Parathyroid adenoma (tissue), 2 donors: ENCODE results near the gene ZNF148.

ENCODE experiments used
- H2AFZ ChIP-seq: fragments of 300-600 bp; sonication (generic); one replicate; pipeline ENCODE4 v1.7.0; 2017; ENCODE audit warnings: antibody characterized with exemption, mild to moderate bottlenecking
- H3K27ac ChIP-seq: fragments of 300-600 bp; sonication (generic); one replicate; pipeline ENCODE4 v1.7.0; 2017
- H3K27me3 ChIP-seq: fragments of 300-600 bp; sonication (generic); one replicate; pipeline ENCODE4 v1.7.0; 2017; ENCODE audit warnings: low read length; ENCODE audit not compliant: control insufficient read depth, insufficient read depth
- H3K36me3 ChIP-seq: fragments of 300-600 bp; sonication (generic); one replicate; pipeline ENCODE4 v1.7.0; 2017; ENCODE audit warnings: low read length; ENCODE audit not compliant: control insufficient read depth, insufficient read depth
- H3K4me1 ChIP-seq: fragments of 300-600 bp; sonication (generic); one replicate; pipeline ENCODE4 v1.7.0; 2017; ENCODE audit warnings: control low read depth
- H3K4me2 ChIP-seq: fragments of 300-600 bp; sonication (generic); one replicate; pipeline ENCODE4 v1.7.0; 2017; ENCODE audit warnings: low read length
- H3K4me3 ChIP-seq: fragments of 300-600 bp; sonication (generic); one replicate; pipeline ENCODE4 v1.7.0; 2017; ENCODE audit warnings: low read depth, low read length
- H3K79me2 ChIP-seq: fragments of 300-600 bp; sonication (generic); one replicate; pipeline ENCODE4 v1.7.0; 2017; ENCODE audit warnings: control low read depth
- H3K9ac ChIP-seq: fragments of 300-600 bp; sonication (generic); one replicate; pipeline ENCODE4 v1.7.0; 2017; ENCODE audit warnings: mild to moderate bottlenecking
- H3K9me3 ChIP-seq: fragments of 300-600 bp; sonication (generic); one replicate; pipeline ENCODE4 v1.7.0; 2017; ENCODE audit warnings: low read length; ENCODE audit not compliant: control insufficient read depth
- TF ChIP-seq, protein P1 (sequence below): fragments of 300-600 bp; sonication (generic); IDR thresholded peaks from one replicate; pipeline ENCODE4 v1.7.0; 2017; ENCODE audit warnings: antibody characterized with exemption, mild to moderate bottlenecking
- donor health status: primary hyperparathyroidism.

ZNF148 gene

DNA sequence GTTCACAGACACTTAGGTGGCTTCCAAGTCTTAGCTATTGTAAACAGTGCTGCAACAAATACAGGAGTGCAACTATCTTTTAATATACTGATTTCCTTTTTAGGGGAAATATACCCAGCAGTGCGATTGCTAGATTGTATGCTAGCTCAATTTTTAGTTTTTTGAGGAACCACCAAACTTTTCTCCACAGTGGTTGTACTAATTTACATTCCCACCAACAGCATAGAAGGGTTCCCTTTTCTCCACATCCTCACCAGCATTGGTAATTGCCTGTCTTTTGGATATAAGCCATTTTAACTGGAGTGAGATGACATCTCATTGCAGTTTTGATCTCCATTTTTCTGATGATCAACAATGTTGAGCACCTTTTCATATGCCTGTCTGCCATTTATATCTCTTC is 58.9 kb downstream of the ZNF148 start:
- no peak overlapping the region for H3K27ac ChIP-seq
- H3K27me3 ChIP-seq, result no peaks in the 10 kb centered on the region
- no peaks in the 10 kb centered on the region for H3K4me1 ChIP-seq
- H3K79me2 ChIP-seq, result peaks cover 13% of the 10 kb centered on the region
- no peak overlapping the region for H3K4me2 ChIP-seq
- H2AFZ ChIP-seq, result no peak overlapping the region
- H3K4me3 ChIP-seq, result no peak overlapping the region
- no peaks in the 10 kb centered on the region for H3K36me3 ChIP-seq
- no peaks in the 10 kb centered on the region for H3K9me3 ChIP-seq
- TF ChIP-seq, protein P1, sequence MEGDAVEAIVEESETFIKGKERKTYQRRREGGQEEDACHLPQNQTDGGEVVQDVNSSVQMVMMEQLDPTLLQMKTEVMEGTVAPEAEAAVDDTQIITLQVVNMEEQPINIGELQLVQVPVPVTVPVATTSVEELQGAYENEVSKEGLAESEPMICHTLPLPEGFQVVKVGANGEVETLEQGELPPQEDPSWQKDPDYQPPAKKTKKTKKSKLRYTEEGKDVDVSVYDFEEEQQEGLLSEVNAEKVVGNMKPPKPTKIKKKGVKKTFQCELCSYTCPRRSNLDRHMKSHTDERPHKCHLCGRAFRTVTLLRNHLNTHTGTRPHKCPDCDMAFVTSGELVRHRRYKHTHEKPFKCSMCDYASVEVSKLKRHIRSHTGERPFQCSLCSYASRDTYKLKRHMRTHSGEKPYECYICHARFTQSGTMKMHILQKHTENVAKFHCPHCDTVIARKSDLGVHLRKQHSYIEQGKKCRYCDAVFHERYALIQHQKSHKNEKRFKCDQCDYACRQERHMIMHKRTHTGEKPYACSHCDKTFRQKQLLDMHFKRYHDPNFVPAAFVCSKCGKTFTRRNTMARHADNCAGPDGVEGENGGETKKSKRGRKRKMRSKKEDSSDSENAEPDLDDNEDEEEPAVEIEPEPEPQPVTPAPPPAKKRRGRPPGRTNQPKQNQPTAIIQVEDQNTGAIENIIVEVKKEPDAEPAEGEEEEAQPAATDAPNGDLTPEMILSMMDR, result no peak
- no peak overlapping the region for H3K9ac ChIP-seq

DNA sequence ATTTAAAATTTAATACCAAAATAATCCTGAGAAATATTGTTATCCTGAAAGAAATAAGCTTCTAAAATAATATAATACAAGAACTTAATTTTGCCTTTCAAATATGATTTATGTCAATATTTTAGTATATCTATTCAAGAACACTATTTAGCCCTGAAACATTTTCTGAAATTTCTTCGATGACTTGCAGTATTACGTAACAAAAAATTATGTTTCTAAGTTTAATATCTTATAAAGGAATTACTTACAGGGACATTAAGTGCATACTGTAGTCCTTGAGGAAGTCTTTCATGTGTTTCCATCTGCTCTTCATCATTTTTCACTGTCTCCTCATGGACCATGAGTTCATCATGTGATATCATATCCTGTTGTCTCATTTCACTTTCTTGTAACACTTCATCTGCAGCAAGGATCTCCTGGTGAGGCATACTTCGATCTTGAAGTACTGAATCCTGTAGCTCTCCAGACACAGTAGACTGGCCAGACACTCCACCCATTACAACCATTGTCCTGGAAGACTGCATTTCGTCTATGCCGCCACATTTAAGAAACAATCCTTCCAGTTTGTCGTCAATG is 62.0 kb downstream of the ZNF148 start:
- no peak overlapping the region for H2AFZ ChIP-seq
- no peaks in the 10 kb centered on the region for H3K4me1 ChIP-seq
- TF ChIP-seq, protein P1, result no peak

DNA sequence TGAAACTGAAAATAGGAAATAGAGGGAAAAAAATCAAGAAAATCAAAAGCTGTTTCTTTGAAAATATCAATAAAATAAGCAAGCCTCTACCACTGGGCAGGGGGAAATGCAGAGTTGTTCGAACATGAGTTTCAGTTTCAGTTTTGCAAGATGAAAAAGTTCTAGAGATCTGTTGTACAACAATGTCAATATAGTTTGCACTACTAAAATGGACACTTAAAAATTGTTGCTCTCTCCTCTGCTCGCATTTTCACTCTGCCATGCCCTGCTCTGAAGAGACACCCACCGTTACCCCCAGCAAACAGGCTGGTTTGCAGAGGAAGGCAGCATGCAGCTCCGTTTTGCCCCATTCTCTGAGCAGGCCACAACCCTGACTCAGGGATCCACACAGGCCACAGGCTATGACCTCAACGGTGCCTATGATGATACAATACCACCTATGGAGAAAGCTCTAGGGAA is 64.5 kb downstream of the ZNF148 start:
- H3K4me1 ChIP-seq, result no peaks in the 10 kb centered on the region
- no peaks in the 10 kb centered on the region for H3K36me3 ChIP-seq
- H3K4me3 ChIP-seq, result no peak overlapping the region
- TF ChIP-seq, protein P1, result no peak
- no peaks in the 10 kb centered on the region for H3K9me3 ChIP-seq
- H3K27me3 ChIP-seq, result no peaks in the 10 kb centered on the region
- no peak overlapping the region for H3K4me2 ChIP-seq
- H3K9ac ChIP-seq, result no peak overlapping the region
- H3K27ac ChIP-seq, result no peak overlapping the region
- peaks cover 25% of the 10 kb centered on the region for H3K79me2 ChIP-seq
- no peak overlapping the region for H2AFZ ChIP-seq

More for the DNA sequence above, 62.0 kb downstream of the ZNF148 start:
- no peak overlapping the region for H3K27ac ChIP-seq
- no peaks in the 10 kb centered on the region for H3K36me3 ChIP-seq
- peaks cover 16% of the 10 kb centered on the region for H3K79me2 ChIP-seq
- no peaks in the 10 kb centered on the region for H3K27me3 ChIP-seq
- no peak overlapping the region for H3K9ac ChIP-seq
- no peaks in the 10 kb centered on the region for H3K9me3 ChIP-seq
- no peak overlapping the region for H3K4me3 ChIP-seq
- no peak overlapping the region for H3K4me2 ChIP-seq

DNA sequence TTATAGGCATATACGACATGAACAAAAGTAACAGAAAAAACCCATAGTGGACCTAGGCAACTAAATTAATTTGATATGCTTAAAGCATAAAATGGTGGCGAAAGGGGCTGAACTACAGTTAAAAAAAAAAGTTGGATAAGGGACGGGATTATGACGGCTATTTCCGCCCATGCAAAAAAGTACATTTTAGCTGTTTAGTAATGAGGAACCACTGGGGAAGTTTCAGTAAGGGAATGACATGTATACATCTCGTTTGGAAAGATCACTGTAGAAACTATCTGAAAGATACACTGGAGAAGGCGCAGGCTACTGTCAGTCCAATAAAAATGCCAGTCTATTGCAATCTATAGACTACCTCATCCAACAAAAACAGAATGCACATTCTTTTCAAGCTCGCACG is 65.6 kb downstream of the ZNF148 start:
- TF ChIP-seq, protein P1, result no peak

DNA sequence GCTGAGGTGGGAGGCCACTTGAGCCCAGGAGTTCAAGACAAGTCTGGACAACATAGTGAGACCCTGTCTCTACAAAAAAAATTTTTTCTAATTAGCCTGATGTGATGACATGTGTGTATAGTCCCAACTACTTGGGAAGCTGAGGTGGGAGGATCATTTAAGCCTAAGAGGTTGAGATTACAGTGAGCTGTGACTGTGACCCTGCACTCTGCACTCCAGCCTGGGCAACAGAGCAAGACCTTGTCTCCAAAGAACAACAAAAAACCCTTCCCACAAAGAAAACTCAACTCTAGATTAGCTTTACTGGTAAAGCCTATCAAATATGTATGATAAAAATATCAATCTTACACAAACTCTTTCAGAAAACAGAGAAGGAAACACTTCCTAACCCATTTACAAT is 68.5 kb downstream of the ZNF148 start:
- Histone ChIP-seq H3K79me2 (peaks cover 45% of the 10 kb centered on the region), H3K27me3 (no peaks in the 10 kb centered on the region), H3K4me1 (no peaks in the 10 kb centered on the region), H3K4me3 (no peak overlapping the region), H3K27ac (no peak overlapping the region), H3K9me3 (no peaks in the 10 kb centered on the region), H3K36me3 (no peaks in the 10 kb centered on the region), H3K4me2 (no peak overlapping the region), H2AFZ (no peak overlapping the region), H3K9ac (no peak overlapping the region)
- TF ChIP-seq, protein P1, result no peak

More for the DNA sequence above, 65.6 kb downstream of the ZNF148 start:
- Histone ChIP-seq H3K9me3 (no peaks in the 10 kb centered on the region), H3K9ac (no peak overlapping the region), H3K36me3 (no peaks in the 10 kb centered on the region), H3K27me3 (no peaks in the 10 kb centered on the region), H3K27ac (no peak overlapping the region), H3K79me2 (peaks cover 33% of the 10 kb centered on the region), H3K4me3 (no peak overlapping the region), H3K4me1 (no peaks in the 10 kb centered on the region), H2AFZ (no peak overlapping the region), H3K4me2 (no peak overlapping the region)
